Endothelial cell of umbilical vein (primary cell): ENCODE data around the gene PHC2. TPM values are rescaled to one million over a fixed set of nuclear protein-coding genes. Genes with fewer than 3 reads are reported as not detected.

Source experiments
- BruUV-seq: library from RNA; stranded (reverse); fragments of 400-500 nt; replicated peaks from 2 replicates; lab custom pipeline; 2021; lab: Mats Ljungman, UMichigan
- CTCF ChIA-PET: fragments of 300-600, 350-600 bp; sonication (Branson Sonifier 250); formaldehyde crosslinking; loops from one replicate; lab custom pipeline; 2021; ENCODE audit warnings: antibody characterized with exemption, inconsistent platforms; lab: Charles Lee
- POLR2A ChIA-PET: fragments of 300-600, 350-600 bp; sonication (Branson Sonifier 250); formaldehyde crosslinking; loops from one replicate; lab custom pipeline; 2021; ENCODE audit warnings: antibody characterized with exemption, inconsistent platforms; lab: Charles Lee
- DNase-seq: peaks from one replicate; pipeline ENCODE4 v3.0.0-alpha.2; 2011; ENCODE audit warnings: low read depth, low spot score
- FAIRE-seq: peaks from 2 replicates; lab custom pipeline; 2011; peaks lifted over from hg19 to GRCh38; lab: Jason Lieb, UNC
- H2AFZ ChIP-seq: 2 replicates; pipeline ENCODE4 v1.6.0; 2012; ENCODE audit warnings: low read depth, low read length, control low read depth, inconsistent platforms
- H3K27ac ChIP-seq: 2 replicates; pipeline ENCODE4 v1.5.1; 2011; ENCODE audit warnings: low read depth, mild to moderate bottlenecking, control low read depth, low read length, moderate library complexity; ENCODE audit not compliant: insufficient read depth
- H3K27me3 ChIP-seq, 2 experiments: 2 replicates each; pipeline versions ENCODE4 v1.6.0 to v1.6.1; 2011; ENCODE audit warnings: low read length in 2 of 2, mixed read lengths in 1 of 2; ENCODE audit not compliant: control insufficient read depth in 2 of 2, insufficient read depth in 2 of 2
- H3K36me3 ChIP-seq, 2 experiments: 2 replicates in 1 of 2; 3 replicates in 1 of 2; pipeline ENCODE4 v1.5.1; 2011; ENCODE audit warnings: low read length in 2 of 2, mild to moderate bottlenecking in 1 of 2, moderate library complexity in 1 of 2; ENCODE audit not compliant: control insufficient read depth in 2 of 2, insufficient read depth in 2 of 2; ENCODE audit errors: extremely low read depth in 1 of 2
- H3K4me1 ChIP-seq: 3 replicates; pipeline ENCODE4 v1.5.1; 2011; ENCODE audit warnings: mild to moderate bottlenecking, low read length; ENCODE audit not compliant: control insufficient read depth, insufficient read depth; ENCODE audit errors: extremely low read depth
- H3K4me2 ChIP-seq: 2 replicates; pipeline ENCODE4 v1.6.1; 2011; ENCODE audit warnings: low read length, control low read depth, mixed read lengths; ENCODE audit not compliant: insufficient read depth
- H3K4me3 ChIP-seq, 3 experiments: fragments of 200-600 bp in 1 of 3; sonication (generic), shearing (Covaris generic) in 1 of 3; replicated peaks in 1 of 3; 2 replicates each; pipeline ENCODE4 v1.5.1; 2011 to 2016; ENCODE audit warnings: control low read depth in 3 of 3, low read length in 3 of 3, mild to moderate bottlenecking in 2 of 3, inconsistent platforms in 1 of 3, low read depth in 1 of 3, moderate library complexity in 1 of 3; ENCODE audit not compliant: insufficient read depth in 1 of 3
- H3K79me2 ChIP-seq: 2 replicates; pipeline ENCODE4 v1.6.0; 2012; ENCODE audit warnings: low read length, inconsistent platforms; ENCODE audit not compliant: control insufficient read depth, insufficient read depth
- H3K9ac ChIP-seq: replicated peaks from 2 replicates; pipeline ENCODE3; 2011; ENCODE audit warnings: low read length, control low read depth; ENCODE audit not compliant: insufficient read depth; ENCODE audit errors: extremely low read depth
- H3K9me1 ChIP-seq: replicated peaks from 3 replicates; pipeline ENCODE4 v1.6.0; 2011; ENCODE audit warnings: mild to moderate bottlenecking, low read length; ENCODE audit not compliant: control insufficient read depth, insufficient read depth; ENCODE audit errors: extremely low read depth
- H3K9me3 ChIP-seq: replicated peaks from 2 replicates; pipeline ENCODE4 v1.5.1; 2012; ENCODE audit warnings: low read length, inconsistent platforms; ENCODE audit not compliant: control insufficient read depth, insufficient read depth
- H4K20me1 ChIP-seq: replicated peaks from 2 replicates; pipeline ENCODE3; 2011; ENCODE audit warnings: mild to moderate bottlenecking, low read length; ENCODE audit not compliant: control insufficient read depth, insufficient read depth; ENCODE audit errors: extremely low read depth
- EZH2 ChIP-seq: IDR thresholded peaks from 2 replicates; pipeline ENCODE4 v1.6.1; 2012; ENCODE audit warnings: borderline replicate concordance, low read depth, mild to moderate bottlenecking, moderate library complexity, low read length, inconsistent platforms; ENCODE audit not compliant: severe bottlenecking
- FOS ChIP-seq: IDR thresholded peaks from 2 replicates; pipeline ENCODE4 v1.6.1; 2011; ENCODE audit warnings: mild to moderate bottlenecking, low read length, moderate library complexity, borderline replicate concordance; ENCODE audit not compliant: insufficient read depth
- GATA2 ChIP-seq: IDR thresholded peaks from 2 replicates; pipeline ENCODE4 v1.7.0; 2011; ENCODE audit warnings: low read depth, mild to moderate bottlenecking, moderate library complexity, mixed read lengths, low read length; ENCODE audit not compliant: insufficient read length, insufficient read depth
- JUN ChIP-seq: IDR thresholded peaks from 2 replicates; pipeline ENCODE4 v1.6.1; 2011; ENCODE audit warnings: borderline replicate concordance, low read depth; ENCODE audit not compliant: insufficient read length, insufficient read depth
- MAX ChIP-seq: IDR thresholded peaks from 2 replicates; pipeline ENCODE4 v1.6.1; 2011; ENCODE audit not compliant: insufficient read depth, insufficient read length
- MYC ChIP-seq: IDR thresholded peaks from one replicate; pipeline ENCODE4 v1.6.1; 2011; ENCODE audit warnings: mild to moderate bottlenecking, low read depth, low read length
- POLR2AphosphoS5 ChIP-seq: IDR thresholded peaks from 2 replicates; pipeline ENCODE4 v1.6.1; 2012; ENCODE audit warnings: low read depth, mild to moderate bottlenecking, control low read depth, low read length, moderate library complexity; ENCODE audit not compliant: insufficient read depth
- dilution Hi-C: fragments of 300-500 bp; cut with MboI; formaldehyde crosslinking; loops from one replicate; pipeline ENCODE4 v1.15.0; 2019; ENCODE audit warnings: low sequenced_read_pairs; ENCODE audit not compliant: extremely low pct_ligation_motif_present
- intact Hi-C: fragments of 100-400 bp; cut with micrococcal nuclease; formaldehyde crosslinking; loops from one replicate; pipeline ENCODE4 v1.10.0; 2022
- polyA plus RNA-seq, 4 experiments: library from polyadenylated mRNA; depleted of rRNA in 3 of 4; stranded (reverse) in 3 of 4; unstranded in 1 of 4; fragments of >200 nt; gene quantifications; 2 replicates each; pipeline versions ENCODE4 v1.2.1 to v1.2.3, GENCODE V29; 2011 to 2012; ENCODE audit warnings: missing spikeins in 1 of 4
- total RNA-seq: library from RNA; stranded (reverse); gene quantifications from 2 replicates; pipeline ENCODE4 v1.2.3, GENCODE V29; 2021

PHC2 gene
- total and polyA plus RNA-seq, 2 donors (not counting 3 experiments of a cell fraction or from before 2014, with no cell fraction given), result 65.6 to 79.0 TPM

GRCh38 chr1:33443080-33443704 is 12.3 kb upstream of the PHC2 start:
- no peaks in the 10 kb centered on the region for H3K27me3 ChIP-seq
- H3K4me3 ChIP-seq, result no peak overlapping the region
- no peaks in the 10 kb centered on the region for H3K9me3 ChIP-seq
- CTCF ChIA-PET, result interaction anchor here (1.0 to 6.8 kb wide), 5 partner anchors 10 to 148 kb away, joined by 3 to 26 read pairs (median 4); no protein-coding TSS in a partner anchor
- H3K4me1 ChIP-seq, result peaks cover 17% of the 10 kb centered on the region
- H3K4me2 ChIP-seq, result peak overlapping the region; percentile 14
- H3K9me1 ChIP-seq, result no peaks in the 10 kb centered on the region
- FAIRE-seq (peak; percentile 91), DNase-seq (peak; percentile 65)
- intact Hi-C loops, result loop anchor here (1.0 kb wide), 1 partner anchor 9 kb away; no protein-coding TSS in a partner anchor
- no peak overlapping the region for H3K9ac ChIP-seq
- BruUV-seq, result no TSS peak
- H2AFZ ChIP-seq, result peak overlapping the region; percentile 9
- dilution Hi-C loops, result no loop called here
- POLR2A ChIA-PET, result no interaction called here
- no peaks in the 10 kb centered on the region for H3K79me2 ChIP-seq
- H3K27ac ChIP-seq, result no peak overlapping the region
- H4K20me1 ChIP-seq, result no peaks in the 10 kb centered on the region
- no peaks in the 10 kb centered on the region for H3K36me3 ChIP-seq
- TF ChIP-seq MAX (no peak), GATA2 (peak; percentile 93), FOS (peak; percentile 86), EZH2 (no peak), MYC (no peak), JUN (peak; percentile 36), POLR2AphosphoS5 (no peak)
